Choroid plexus epithelial cell (primary cell): Measurements from ENCODE around the gene ATAD3B.
A peak's percentile ranks its signal among the peaks of the same experiment; 100 is the strongest.

Experiments
- DNase-seq: peaks from one replicate; pipeline ENCODE4 v3.0.0-alpha.2; 2010; ENCODE audit warnings: low read depth
- H3K4me3 ChIP-seq: 2 replicates; pipeline ENCODE4 v1.5.1; 2011; ENCODE audit warnings: low read depth, mild to moderate bottlenecking, control low read depth, low read length, moderate library complexity
- TF ChIP-seq, protein P1 (sequence below): conservative IDR thresholded peaks from 2 replicates; pipeline ENCODE4 v1.5.1; 2011; ENCODE audit warnings: low read depth, mild to moderate bottlenecking, control low read depth, inconsistent platforms, low read length, moderate library complexity

The ATAD3B gene, protein sequence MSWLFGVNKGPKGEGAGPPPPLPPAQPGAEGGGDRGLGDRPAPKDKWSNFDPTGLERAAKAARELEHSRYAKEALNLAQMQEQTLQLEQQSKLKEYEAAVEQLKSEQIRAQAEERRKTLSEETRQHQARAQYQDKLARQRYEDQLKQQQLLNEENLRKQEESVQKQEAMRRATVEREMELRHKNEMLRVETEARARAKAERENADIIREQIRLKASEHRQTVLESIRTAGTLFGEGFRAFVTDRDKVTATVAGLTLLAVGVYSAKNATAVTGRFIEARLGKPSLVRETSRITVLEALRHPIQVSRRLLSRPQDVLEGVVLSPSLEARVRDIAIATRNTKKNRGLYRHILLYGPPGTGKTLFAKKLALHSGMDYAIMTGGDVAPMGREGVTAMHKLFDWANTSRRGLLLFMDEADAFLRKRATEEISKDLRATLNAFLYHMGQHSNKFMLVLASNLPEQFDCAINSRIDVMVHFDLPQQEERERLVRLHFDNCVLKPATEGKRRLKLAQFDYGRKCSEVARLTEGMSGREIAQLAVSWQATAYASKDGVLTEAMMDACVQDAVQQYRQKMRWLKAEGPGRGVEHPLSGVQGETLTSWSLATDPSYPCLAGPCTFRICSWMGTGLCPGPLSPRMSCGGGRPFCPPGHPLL

DNA sequence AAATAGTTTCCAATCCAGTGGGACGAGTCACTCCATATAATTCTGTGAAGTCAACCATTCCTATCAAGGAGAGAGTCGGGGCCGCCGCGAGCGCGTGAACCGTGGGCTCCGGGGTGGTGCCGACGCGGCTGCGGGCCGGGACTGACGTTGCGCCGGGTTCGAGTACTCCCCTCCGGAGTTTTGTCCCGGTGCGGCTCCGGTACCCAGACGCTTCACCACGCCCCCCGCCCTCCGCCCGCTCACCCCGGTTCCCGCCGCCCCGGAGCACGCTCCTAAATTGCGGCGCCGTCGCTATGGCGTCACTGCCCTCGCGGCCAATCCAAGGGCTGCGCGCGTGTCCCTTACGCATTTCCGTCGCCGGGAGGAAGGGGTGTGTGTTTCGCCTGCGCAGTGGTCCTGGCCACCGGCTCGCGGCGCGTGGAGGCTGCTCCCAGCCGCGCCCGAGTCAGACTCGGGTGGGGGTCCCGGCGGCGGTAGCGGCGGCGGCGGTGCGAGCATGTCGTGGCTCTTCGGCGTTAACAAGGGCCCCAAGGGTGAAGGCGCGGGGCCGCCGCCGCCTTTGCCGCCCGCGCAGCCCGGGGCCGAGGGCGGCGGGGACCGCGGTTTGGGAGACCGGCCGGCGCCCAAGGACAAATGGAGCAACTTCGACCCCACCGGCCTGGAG lies at the start of gene ATAD3B:
TSS of gene ATAD3B (plus strand) at position 377 of the 664 bp plus-strand sequence. CDS start at position 497, 120 bp downstream.
- peak; percentile 91 for DNase-seq
- H3K4me3 ChIP-seq, result peak within 1 kb of the TSS; percentile 85
- TF ChIP-seq, protein P1, sequence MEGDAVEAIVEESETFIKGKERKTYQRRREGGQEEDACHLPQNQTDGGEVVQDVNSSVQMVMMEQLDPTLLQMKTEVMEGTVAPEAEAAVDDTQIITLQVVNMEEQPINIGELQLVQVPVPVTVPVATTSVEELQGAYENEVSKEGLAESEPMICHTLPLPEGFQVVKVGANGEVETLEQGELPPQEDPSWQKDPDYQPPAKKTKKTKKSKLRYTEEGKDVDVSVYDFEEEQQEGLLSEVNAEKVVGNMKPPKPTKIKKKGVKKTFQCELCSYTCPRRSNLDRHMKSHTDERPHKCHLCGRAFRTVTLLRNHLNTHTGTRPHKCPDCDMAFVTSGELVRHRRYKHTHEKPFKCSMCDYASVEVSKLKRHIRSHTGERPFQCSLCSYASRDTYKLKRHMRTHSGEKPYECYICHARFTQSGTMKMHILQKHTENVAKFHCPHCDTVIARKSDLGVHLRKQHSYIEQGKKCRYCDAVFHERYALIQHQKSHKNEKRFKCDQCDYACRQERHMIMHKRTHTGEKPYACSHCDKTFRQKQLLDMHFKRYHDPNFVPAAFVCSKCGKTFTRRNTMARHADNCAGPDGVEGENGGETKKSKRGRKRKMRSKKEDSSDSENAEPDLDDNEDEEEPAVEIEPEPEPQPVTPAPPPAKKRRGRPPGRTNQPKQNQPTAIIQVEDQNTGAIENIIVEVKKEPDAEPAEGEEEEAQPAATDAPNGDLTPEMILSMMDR, result no peak

DNA sequence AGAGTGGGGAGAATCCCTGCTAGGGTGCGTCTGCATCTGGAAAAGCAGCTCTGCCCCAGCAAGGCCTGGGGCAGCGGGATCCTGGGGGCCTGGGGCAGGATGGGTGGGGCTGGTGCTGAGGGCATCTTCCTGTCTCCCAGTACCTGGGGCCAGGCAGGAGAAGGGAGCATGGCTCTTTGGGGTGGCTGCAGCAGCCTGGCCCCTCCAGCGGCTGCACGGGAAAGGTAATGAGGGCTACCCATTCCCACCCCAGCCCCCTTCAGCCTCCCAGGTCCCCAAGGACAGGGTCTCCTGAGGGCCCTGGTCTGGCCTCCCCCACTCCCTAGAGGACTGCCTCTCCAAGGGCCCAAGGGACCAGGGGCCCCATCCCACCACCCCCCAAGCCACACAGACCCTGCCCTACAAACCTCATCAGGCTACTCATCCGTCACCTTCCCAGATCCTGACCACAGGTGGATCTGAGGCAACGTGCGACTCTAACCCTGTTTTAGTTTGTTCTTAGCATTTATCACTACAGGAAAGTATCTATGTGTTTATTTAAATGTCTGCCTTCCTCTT lies 49.6 kb upstream of the ATAD3B start:
- H3K4me3 ChIP-seq, result no peak overlapping the region
- TF ChIP-seq, protein P1, result no peak
- no peak for DNase-seq

DNA sequence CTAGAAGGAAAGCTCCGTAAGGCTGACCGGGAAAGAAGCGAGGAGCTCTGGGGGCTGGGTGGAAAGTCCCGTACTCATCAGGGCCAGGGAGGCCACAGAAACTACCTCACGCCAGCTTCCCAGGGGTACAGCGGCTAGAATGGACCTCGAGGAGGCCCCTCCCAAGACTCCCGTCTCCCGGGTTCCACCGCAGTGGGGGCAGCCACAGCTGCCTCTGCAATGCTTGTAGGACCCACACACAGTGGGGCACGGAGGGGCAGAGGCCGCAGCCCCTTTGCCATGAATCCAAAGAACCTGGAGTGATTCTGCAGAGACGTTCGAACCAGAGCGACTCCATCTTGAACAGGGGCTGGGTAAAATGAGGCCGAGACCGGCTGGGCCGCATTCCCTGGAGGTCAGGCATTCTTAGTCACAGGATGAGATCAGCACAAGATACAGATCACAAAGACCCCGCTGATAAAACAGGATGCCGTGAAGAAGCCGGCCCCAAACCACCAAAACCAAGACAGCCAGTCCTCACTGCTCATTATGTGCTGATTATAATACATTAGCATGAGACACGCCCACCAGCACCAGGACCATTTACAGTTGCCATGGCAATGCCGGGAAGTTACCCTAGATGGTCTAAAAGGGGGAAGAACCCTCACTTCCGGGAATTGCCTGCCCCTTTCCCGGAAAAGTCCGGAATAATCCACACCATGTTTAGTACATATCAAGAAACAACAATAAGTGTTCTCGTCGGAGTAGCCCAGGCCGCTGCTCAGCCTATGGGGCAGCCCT lies 48.9 kb upstream of the ATAD3B start:
- TF ChIP-seq, protein P1, result no peak
- DNase-seq, result no peak
- H3K4me3 ChIP-seq, result no peak overlapping the region

DNA sequence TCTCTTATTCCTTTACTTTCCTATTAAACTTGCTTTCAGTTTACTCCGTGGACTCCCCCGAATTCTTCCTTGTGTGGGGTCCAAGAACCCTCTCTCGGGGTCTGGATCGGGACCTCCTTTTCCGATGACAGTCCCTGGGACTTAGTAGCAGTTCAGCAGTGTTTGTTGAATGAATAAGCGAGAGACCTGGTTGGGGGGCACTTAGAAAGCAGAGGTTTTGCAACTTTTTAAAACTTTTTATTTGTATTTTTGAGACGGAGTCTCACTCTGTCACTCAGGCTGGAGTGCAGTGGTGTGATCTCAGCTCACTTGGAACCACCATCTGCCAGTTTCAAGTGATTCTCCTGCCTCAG lies 48.3 kb upstream of the ATAD3B start:
- DNase-seq, result no peak
- no peak overlapping the region for H3K4me3 ChIP-seq
- TF ChIP-seq, protein P1, result no peak

DNA sequence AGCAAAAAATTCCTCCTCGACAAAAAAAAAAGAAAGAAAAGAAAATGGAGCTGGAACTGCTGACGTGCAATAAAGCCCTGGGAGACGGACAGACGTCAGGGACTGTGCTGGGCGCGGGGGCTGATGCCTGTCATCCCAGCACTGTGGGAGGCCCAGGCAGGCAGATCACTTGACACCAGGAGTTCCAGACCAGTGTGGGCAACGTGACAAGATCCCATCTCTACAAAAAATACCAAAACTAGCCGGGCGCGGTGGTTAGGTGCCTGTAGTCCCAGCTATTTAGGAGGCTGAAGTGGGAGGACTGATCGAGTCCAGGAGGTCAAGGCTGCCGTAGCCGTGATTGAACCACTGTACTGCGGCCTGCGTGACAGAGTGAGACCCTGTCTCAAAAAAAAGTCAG lies 46.9 kb upstream of the ATAD3B start:
- TF ChIP-seq, protein P1, result no peak
- no peak for DNase-seq
- no peak overlapping the region for H3K4me3 ChIP-seq

DNA sequence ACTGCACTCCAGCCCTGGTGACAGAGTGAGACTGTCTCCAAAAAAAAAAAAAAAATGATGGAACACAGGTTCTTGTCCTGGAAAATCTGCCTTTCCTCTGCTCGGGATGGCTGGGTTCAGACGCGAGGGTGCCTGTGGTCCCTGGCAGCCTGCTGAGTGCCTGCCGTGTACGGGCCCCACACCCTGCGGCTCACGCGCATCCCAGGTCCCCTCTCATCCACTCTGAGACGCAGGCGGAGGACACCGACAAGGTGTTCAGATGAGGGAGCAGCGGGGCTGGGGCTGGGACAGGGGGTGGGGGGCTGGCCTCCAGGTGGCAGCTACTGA lies 46.2 kb upstream of the ATAD3B start:
- no peak for DNase-seq
- H3K4me3 ChIP-seq, result no peak overlapping the region
- TF ChIP-seq, protein P1, result no peak
